NCI-H446 treated with DMSO at 0.1 percent for 48 hours (cell line): Measurements from ENCODE around the gene RHEB.
"Not testable (repeated sequence)": the region's sequence is repeated elsewhere in the genome, so short reads cannot be mapped to it uniquely, and the experiment has no call there.

Experiments
- DNase-seq: peaks from one replicate; lab custom pipeline; 2025; lab: John Stamatoyannopoulos, UW

RHEB gene

GRCh38 chr7:151524845-151525244, 5.2 kb upstream of the RHEB start:
- DNase-seq, result no peak

- no peak for DNase-seq
Observed at GRCh38 chr7:151524331-151524730, 4.6 kb upstream of the RHEB start.

- no peak for DNase-seq
Observed at GRCh38 chr7:151520419-151521261, 945 bp upstream of the RHEB start.

- DNase-seq, result not testable (repeated sequence)
Observed at GRCh38 chr7:151518947-151519764, 539 bp downstream of the RHEB start.

- no peak for DNase-seq
Observed at GRCh38 chr7:151518105-151518946, 1.4 kb downstream of the RHEB start.

- no peak for DNase-seq
Observed at GRCh38 chr7:151517601-151518104, 2.0 kb downstream of the RHEB start.

GRCh38 chr7:151515276-151515565, 4.5 kb downstream of the RHEB start:
- no peak for DNase-seq

- no peak for DNase-seq
Observed at GRCh38 chr7:151514461-151515275, 5.0 kb downstream of the RHEB start.

GRCh38 chr7:151513133-151513532, 6.6 kb downstream of the RHEB start:
- DNase-seq, result no peak

GRCh38 chr7:151512353-151512752, 7.3 kb downstream of the RHEB start:
- no peak for DNase-seq

GRCh38 chr7:151511946-151512345, 7.7 kb downstream of the RHEB start:
- no peak for DNase-seq

GRCh38 chr7:151511270-151511669, 8.4 kb downstream of the RHEB start:
- no peak for DNase-seq

GRCh38 chr7:151509670-151510333, 9.9 kb downstream of the RHEB start:
- DNase-seq, result no peak

GRCh38 chr7:151508991-151509390, 10.7 kb downstream of the RHEB start:
- no peak for DNase-seq

- DNase-seq, result no peak
Observed at GRCh38 chr7:151507806-151508205, 11.9 kb downstream of the RHEB start.

- no peak for DNase-seq
Observed at GRCh38 chr7:151506901-151507382, 12.8 kb downstream of the RHEB start.

- no peak for DNase-seq
Observed at GRCh38 chr7:151505836-151506468, 13.7 kb downstream of the RHEB start.

GRCh38 chr7:151505433-151505832, 14.3 kb downstream of the RHEB start:
- no peak for DNase-seq

- no peak for DNase-seq
Observed at GRCh38 chr7:151504715-151505326, 14.9 kb downstream of the RHEB start.
